Small intestine (tissue), 7 donors: ENCODE results near the gene RCOR1. TPM values are rescaled to one million over a fixed set of nuclear protein-coding genes. Genes with fewer than 3 reads are reported as not detected.

ENCODE experiments used
- DNase-seq, 2 donors: peaks; one replicate each; pipeline versions ENCODE4 v3.0.0 to v3.0.0-alpha.2; 2013
- FAIRE-seq: peaks from 2 replicates; lab custom pipeline; 2012; peaks lifted over from hg19 to GRCh38; lab: Jason Lieb, UNC
- H3K27ac ChIP-seq, 3 donors: one replicate each; pipeline ENCODE4 v1.5.1; 2013; ENCODE audit warnings: low read length in 2 of 3, mild to moderate bottlenecking in 2 of 3, control low read depth in 1 of 3, inconsistent platforms in 1 of 3, low read depth in 1 of 3, moderate library complexity in 1 of 3
- H3K27me3 ChIP-seq, 3 donors: one replicate each; pipeline ENCODE4 v1.6.1; 2013; ENCODE audit warnings: low read length in 3 of 3, inconsistent platforms in 1 of 3; ENCODE audit not compliant: control insufficient read depth in 3 of 3, insufficient read depth in 3 of 3
- H3K36me3 ChIP-seq, 3 donors: one replicate each; pipeline ENCODE4 v1.6.1; 2013; ENCODE audit warnings: low read length in 3 of 3, inconsistent platforms in 1 of 3, low read depth in 1 of 3, mild to moderate bottlenecking in 1 of 3, moderate library complexity in 1 of 3; ENCODE audit not compliant: control insufficient read depth in 3 of 3, insufficient read depth in 2 of 3
- H3K4me1 ChIP-seq, 3 donors: one replicate each; pipeline ENCODE4 v1.6.1; 2013; ENCODE audit warnings: low read length in 2 of 3, inconsistent platforms in 1 of 3, low read depth in 1 of 3, mild to moderate bottlenecking in 1 of 3, moderate library complexity in 1 of 3; ENCODE audit not compliant: control insufficient read depth in 3 of 3, insufficient read depth in 2 of 3
- H3K4me3 ChIP-seq, 3 donors: one replicate each; pipeline ENCODE4 v1.5.1; 2013; ENCODE audit warnings: low read length in 3 of 3, control low read depth in 1 of 3, inconsistent platforms in 1 of 3, low read depth in 1 of 3, mild to moderate bottlenecking in 1 of 3, moderate library complexity in 1 of 3
- H3K9me3 ChIP-seq, 2 donors: one replicate each; pipeline ENCODE4 v1.6.1; 2013; ENCODE audit warnings: low read depth in 1 of 2, low read length in 1 of 2; ENCODE audit not compliant: control insufficient read depth in 2 of 2, insufficient read depth in 1 of 2
- WGBS, 3 donors: extraction: QIAGEN DNeasy Blood & Tissue Kit; methylation state at CpG; one replicate each; pipeline ENCODE4 v1.1.7; 2013; 5-methylcytosine and 5-hydroxymethylcytosine counted together
- polyA plus RNA-seq, 4 donors: library from polyadenylated mRNA; stranded (reverse) in 3 of 4; unstranded in 1 of 4; fragments of 200-250 nt in 3 of 4; fragments of 120-200 nt in 1 of 4; gene quantifications; one replicate each; pipeline versions ENCODE4 v1.2.1 to v1.2.3, GENCODE V29; 2013
- donor health status: healthy with polysubstance abuse.
- donor health status: control.
- donor health status: control.
- donor health status: Bipolar disorder and iron deficiency.
- donor health status: healthy.

RCOR1 gene
- polyA plus RNA-seq, 4 donors, result 9.2 to 22.6 (median 12.3) TPM

- no peak for DNase-seq
- no peak overlapping the region for H3K27ac ChIP-seq
- H3K4me1 ChIP-seq, result no peaks in the 10 kb centered on the region
- H3K36me3 ChIP-seq, result peaks cover 11 to 61% (median 13%) of the 10 kb centered on the region in 3 donors
- H3K4me3 ChIP-seq, result no peak overlapping the region
- no peaks in the 10 kb centered on the region for H3K27me3 ChIP-seq
- no peak for FAIRE-seq
- no peaks in the 10 kb centered on the region for H3K9me3 ChIP-seq
- WGBS, 3 donors, result 97 to 99% (median 97%) methylated on average over 10 of the region's 10 CpGs
These were observed 140.5 kb downstream of the RCOR1 start for GRCh38 chr14:102732924-102733323.

GRCh38 chr14:102733326-102733725 lies 140.9 kb downstream of the RCOR1 start:
- Histone ChIP-seq H3K4me1 (no peaks in the 10 kb centered on the region), H3K36me3 (peaks cover 9 to 61% (median 10%) of the 10 kb centered on the region in 3 donors), H3K27me3 (no peaks in the 10 kb centered on the region), H3K9me3 (no peaks in the 10 kb centered on the region), H3K27ac (no peak overlapping the region), H3K4me3 (no peak overlapping the region)
- WGBS, 3 donors, result 88 to 89% (median 88%) methylated on average over 11 of the region's 11 CpGs
- DNase-seq (no peak), FAIRE-seq (no peak)

GRCh38 chr14:102734436-102734835 lies 142.0 kb downstream of the RCOR1 start:
- FAIRE-seq (no peak), DNase-seq (no peak)
- Histone ChIP-seq H3K36me3 (peaks cover 5 to 63% (median 5%) of the 10 kb centered on the region in 3 donors), H3K4me1 (no peaks in the 10 kb centered on the region), H3K4me3 (no peak overlapping the region), H3K9me3 (no peaks in the 10 kb centered on the region), H3K27me3 (no peaks in the 10 kb centered on the region), H3K27ac (no peak overlapping the region)
- 89 to 93% (median 89%) methylated on average over 12 of the region's 12 CpGs for WGBS, 3 donors

- FAIRE-seq, result no peak
- Histone ChIP-seq H3K27me3 (no peaks in the 10 kb centered on the region), H3K9me3 (peaks cover 0 to 20% of the 10 kb centered on the region in 2 donors), H3K27ac (no peak overlapping the region), H3K36me3 (peaks cover 0 to 51% (median 5%) of the 10 kb centered on the region in 3 donors), H3K4me3 (no peak overlapping the region), H3K4me1 (no peaks in the 10 kb centered on the region)
- DNase-seq, result no peak
- WGBS, 3 donors, result 92 to 93% (median 92%) methylated on average over 3 of the region's 3 CpGs
These were observed 144.5 kb downstream of the RCOR1 start for GRCh38 chr14:102736956-102737355.

- no peak overlapping the region for H3K27ac ChIP-seq
- DNase-seq (no peak), FAIRE-seq (no peak)
- WGBS, 3 donors, result 93 to 97% (median 94%) methylated on average over 17 to 18 of the region's 18 CpGs
- H3K36me3 ChIP-seq, result peaks cover 0 to 46% (median 5%) of the 10 kb centered on the region in 3 donors
- H3K4me3 ChIP-seq, result no peak overlapping the region
- H3K27me3 ChIP-seq, result no peaks in the 10 kb centered on the region
- H3K9me3 ChIP-seq, result peaks cover 0 to 27% of the 10 kb centered on the region in 2 donors
- H3K4me1 ChIP-seq, result no peaks in the 10 kb centered on the region
These were observed 145.2 kb downstream of the RCOR1 start for GRCh38 chr14:102737402-102738372.

GRCh38 chr14:102738373-102739189 lies 146.1 kb downstream of the RCOR1 start:
- DNase-seq (no peak), FAIRE-seq (no peak)
- 89 to 97% (median 93%) methylated on average over 11 of the region's 11 CpGs for whole genome bisulfite sequencing, 3 donors

GRCh38 chr14:102739190-102739469 lies 146.7 kb downstream of the RCOR1 start:
- 84 to 93% (median 91%) methylated on average over 3 of the region's 3 CpGs for WGBS, 3 donors
- H3K9me3 ChIP-seq, result peaks cover 0 to 36% of the 10 kb centered on the region in 2 donors
- peaks cover 0 to 36% (median 0%) of the 10 kb centered on the region in 3 donors for H3K36me3 ChIP-seq
- FAIRE-seq (no peak), DNase-seq (no peak)
- H3K27me3 ChIP-seq, result no peaks in the 10 kb centered on the region
- no peak overlapping the region for H3K4me3 ChIP-seq
- H3K27ac ChIP-seq, result no peak overlapping the region
- no peaks in the 10 kb centered on the region for H3K4me1 ChIP-seq

More at GRCh38 chr14:102738373-102739189, 146.1 kb downstream of the RCOR1 start:
- Histone ChIP-seq H3K27me3 (no peaks in the 10 kb centered on the region), H3K9me3 (peaks cover 0 to 35% of the 10 kb centered on the region in 2 donors), H3K27ac (no peak overlapping the region), H3K4me3 (no peak overlapping the region), H3K4me1 (no peaks in the 10 kb centered on the region), H3K36me3 (peaks cover 0 to 37% (median 0%) of the 10 kb centered on the region in 3 donors)
